COR-L47 (cell line): Measurements from ENCODE around the gene PKMYT1.

Source experiments
- DNase-seq: peaks from one replicate; lab custom pipeline; 2025; lab: John Stamatoyannopoulos, UW

PKMYT1 gene

DNA sequence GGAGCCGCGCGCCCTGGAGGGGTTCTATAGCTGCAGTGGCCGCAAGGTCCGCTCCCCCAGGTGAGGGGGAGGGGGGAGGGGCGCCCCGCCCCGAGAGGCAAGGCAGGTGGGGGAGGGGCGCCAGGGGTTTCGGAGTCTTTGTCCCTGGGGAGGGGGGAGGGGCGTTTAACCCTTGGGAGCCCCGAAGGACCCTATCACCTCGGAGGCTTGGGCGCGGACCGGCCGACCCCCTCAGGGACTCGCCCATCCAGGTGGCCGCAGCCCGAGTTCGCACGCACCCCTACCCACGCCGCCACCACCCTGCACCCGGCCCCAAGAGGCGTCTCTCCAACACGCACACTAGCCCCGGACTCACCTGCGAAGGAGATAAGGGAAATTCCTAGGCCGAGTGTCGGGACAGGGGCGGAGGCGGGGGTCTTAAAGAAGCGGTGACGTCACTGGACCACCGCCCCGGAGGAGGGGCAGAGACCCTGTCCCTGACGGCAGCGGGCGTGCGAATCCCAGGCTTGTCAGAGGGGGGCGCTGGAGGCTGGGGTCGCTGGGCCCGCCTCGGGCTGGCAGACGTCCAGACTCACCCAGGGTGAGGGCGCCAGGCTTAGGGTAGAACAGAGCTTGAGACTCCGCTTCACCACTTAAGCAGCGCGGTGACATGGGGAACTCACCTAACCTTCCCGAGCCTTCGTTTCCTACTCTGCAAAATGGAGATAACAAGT, 37.7 kb upstream of the PKMYT1 start, which contains the start of gene CLDN6:
CLDN6 (minus strand) TSS at position 390 of the 713 bp plus-strand sequence. CDS start 2,162 bp downstream, outside the sequence.
- no peak for DNase-seq

DNA sequence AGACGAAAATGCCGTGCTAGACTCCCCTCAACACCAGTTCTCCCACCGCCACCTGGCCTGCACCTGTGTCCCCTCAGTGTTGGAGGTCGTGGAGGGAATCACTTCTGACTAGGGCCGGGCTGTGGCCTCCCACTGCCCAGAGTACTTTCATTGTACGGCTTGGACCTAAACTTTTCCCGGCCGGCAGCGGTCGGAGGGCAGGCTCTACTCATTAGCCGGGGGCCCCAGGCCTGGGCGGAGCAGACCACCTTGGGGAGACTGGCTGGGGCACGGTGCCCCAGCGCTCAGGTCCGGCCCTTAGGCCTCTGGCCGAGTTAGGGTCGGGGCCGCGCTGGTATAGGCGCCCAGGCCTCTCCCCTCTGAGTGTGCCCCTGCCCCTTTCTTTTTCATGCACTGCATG, 37.1 kb upstream of the PKMYT1 start:
- DNase-seq = no peak

DNA sequence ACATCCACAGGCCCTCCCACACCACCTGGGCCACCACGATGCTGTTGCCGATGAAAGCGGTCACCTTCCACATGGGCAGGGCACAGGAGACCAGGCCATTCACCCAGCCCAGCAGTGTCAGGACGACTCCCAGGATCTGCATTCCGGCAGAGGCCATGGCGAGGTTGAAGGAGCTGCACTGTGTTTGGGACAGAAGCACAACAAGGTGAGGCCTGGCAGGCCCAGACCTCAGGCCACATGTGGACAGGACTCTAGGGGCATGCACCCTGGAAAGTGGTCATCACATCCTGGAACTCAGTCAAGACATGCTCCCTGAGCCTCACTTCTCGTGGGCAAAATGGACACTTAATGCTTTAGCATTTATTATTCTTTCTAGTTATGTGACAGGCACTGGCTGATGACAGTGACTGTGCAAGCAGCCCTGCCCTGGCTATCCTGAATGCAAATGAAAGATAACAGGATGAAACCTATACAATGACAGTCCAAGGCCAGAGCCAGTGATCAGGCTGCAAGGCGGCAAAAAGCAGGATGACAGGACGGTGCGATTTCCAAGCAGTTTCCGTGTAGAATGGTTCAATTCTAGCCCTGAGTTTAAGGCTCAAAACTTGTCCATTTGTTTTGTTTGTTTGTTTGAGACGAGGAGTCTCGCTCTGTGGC, 35.7 kb upstream of the PKMYT1 start:
- DNase-seq = no peak

DNA sequence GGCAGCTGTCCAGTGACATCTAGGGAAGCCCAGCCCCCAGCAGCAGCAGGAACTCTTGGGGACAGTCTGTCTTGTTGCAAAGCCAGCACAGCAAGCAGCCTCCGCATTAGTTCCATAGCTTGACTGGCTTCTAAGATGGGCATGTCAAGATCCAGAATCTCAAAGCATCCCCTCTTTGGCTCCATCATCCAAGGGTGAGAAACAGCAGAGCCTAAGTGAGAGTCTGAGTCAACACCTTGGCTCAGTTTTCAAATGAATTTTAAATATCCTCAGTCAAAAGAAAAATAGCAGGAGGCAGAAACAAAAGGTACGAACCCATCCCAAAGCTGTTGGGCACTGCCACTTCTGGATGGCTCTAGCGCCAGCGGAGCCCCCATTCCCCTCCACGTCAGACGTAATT, 34.7 kb upstream of the PKMYT1 start:
- no peak for DNase-seq

DNA sequence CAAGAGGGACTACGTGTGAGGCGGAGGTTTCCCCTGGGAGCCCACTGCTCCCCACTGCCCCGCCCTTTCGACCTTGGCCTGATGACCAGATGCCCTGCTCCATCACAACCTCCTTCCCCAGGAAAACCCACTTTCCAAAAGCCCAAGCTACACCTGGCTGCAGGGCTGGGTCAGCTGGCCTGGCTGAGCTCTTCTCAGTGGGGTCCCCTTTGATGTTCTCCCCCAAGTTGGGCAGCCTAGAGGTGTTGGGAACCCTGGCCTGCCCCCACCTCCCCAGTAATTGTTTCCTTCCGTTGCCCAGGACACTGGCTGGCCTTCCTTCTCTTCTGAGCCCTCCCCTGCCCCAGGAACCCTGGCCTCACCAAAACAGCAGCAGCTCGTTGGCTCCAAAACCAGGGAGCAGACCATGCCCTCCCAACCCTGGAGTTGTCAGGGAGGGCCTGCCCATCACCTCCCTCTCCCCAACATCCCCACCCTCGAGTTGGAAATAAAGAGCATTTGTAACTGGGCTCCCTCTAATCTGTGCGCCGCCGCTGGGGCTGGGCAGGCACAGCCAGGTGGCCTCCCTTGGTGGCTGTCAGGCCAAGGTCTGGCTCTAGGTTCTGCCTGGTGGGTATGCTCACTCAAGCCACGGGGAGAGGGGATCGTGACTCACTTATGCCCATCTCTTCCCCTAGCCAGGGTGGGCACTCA, 33.9 kb upstream of the PKMYT1 start:
- DNase-seq = no peak

DNA sequence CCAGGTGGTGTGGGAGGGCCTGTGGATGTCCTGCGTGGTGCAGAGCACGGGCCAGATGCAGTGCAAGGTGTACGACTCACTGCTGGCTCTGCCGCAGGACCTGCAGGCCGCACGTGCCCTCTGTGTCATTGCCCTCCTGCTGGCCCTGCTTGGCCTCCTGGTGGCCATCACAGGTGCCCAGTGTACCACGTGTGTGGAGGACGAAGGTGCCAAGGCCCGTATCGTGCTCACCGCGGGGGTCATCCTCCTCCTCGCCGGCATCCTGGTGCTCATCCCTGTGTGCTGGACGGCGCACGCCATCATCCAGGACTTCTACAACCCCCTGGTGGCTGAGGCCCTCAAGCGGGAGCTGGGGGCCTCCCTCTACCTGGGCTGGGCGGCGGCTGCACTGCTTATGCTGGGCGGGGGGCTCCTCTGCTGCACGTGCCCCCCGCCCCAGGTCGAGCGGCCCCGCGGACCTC, 33.3 kb upstream of the PKMYT1 start:
- no peak for DNase-seq

DNA sequence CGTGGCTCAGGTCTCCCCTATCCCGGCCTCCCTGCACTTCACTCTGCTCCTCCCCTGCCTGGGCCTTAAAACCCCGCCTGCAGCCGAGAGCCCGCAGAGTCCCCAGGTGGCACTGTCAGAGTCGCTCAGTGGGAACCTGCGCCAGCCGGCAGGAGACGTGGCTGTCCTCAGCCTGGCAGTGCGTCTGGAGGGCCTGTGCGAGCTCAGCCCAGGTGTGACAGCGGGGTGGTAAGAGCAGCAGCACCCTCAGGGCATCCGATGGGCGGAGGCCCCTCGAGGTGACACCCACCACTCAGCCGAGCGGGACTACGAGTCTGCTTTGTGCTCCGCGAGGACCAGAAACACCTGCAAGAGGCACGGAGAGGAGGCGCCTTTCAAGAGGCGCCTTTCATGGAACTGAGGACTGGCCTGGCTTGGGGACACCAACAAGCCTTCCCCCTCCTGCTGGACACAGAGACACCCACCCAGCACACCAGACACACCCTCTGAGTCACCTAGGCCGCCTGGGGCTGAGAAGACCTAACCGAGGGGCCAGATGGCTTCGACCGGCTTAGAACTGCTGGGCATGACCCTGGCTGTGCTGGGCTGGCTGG, 32.7 kb upstream of the PKMYT1 start, which contains the start of gene CLDN9:
CLDN9 (plus strand) TSS at position 96 of the 593 bp plus-strand sequence; CDS start at position 536, 440 bp downstream.
- peak; percentile 84 for DNase-seq

DNA sequence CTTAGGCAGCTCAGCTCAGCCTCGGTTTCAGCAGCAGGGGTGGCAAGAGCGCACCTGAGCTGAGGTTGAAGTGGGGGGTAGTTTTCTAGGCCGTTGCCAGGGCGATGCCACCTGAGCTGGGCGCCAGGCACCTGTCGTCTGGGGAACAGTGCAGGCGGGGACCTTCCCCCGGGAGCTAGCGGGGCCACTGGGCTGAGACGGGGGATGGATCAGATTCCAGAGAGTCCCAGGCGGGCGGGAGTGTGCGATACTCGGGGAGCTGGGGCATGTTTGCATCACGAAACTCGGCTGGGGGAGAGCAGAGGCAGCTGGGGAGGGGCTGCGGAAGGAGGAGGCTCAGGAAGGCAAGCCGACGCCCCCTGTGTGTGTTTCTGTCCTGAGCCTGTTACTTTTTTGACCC, 32.0 kb upstream of the PKMYT1 start:
- DNase-seq = peak; percentile 85

DNA sequence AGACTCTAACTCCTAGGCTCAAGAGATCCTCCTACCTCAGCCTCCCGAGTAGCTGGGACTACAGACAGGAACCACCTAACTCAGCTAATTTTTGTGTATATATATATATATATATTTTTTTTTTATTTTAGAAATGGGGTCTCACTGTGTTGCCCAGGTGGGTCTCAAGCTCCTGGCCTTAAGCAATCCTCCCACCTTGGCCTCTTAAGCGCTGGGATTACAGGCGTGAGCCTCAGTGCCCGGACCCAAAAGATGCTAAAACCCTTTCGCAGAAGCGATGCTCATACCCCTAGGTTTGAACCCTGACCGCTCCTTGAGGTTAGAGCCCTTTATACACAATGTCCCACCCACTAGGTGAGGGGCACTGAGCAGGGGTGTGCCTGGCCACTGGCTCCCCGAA, 30.3 kb upstream of the PKMYT1 start:
- no peak for DNase-seq

DNA sequence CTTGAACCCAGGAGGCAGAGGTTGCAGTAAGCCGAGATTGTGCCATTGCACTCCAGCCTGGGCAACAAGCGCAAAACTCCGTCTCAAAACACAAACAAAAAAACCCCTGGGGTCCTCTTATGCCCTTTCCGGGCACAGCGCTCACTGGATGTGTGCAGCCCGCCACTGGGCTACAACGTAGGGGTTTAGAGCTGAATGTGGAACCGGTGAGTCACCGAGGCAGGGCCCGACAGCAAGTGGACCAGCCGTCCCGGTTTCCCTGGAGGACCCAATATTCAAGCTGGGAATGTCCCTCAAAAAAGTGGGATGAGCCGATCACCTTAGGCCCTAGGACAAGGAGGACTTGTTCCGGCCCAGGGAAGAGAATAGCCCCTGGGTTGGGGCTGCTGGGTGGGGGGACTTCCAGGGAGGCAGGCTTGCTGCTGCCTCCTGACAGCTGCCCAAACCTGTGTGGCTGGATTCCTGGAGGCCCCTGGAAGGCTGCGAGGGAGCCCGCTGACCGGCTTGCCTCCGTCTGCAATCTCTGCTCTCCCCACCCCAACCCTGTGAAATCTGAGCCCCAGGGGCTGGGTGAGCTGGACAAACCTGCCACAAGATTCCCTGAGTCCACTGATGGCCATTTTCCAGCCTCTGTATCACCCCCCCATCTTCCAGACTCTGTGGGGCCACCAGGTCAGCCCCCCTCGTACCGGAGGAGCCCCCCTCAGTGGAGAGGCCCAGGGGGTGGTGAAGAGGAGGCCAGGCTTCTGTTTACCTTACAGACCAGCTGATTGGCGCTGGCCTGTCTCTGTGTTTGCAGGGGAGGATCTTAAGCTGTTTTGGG, 29.5 kb upstream of the PKMYT1 start:
- DNase-seq = no peak

DNA sequence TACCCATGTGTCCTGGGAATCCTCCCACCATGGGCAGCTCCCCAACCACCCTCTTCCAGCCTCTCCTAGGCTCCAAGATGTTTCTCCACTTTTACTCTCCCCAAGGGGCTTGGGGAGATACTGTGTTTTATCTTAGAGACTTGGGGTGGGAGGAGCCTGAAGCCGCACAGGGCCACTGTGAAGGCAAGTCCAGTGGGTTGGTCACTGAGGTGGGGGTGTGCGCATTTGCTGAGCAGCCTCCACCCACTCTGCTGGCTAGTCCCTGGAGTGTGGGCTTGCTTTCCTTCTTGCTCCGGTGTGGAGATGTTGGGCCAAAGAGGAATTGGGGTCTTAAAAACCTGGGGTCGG, 28.4 kb upstream of the PKMYT1 start:
- no peak for DNase-seq

DNA sequence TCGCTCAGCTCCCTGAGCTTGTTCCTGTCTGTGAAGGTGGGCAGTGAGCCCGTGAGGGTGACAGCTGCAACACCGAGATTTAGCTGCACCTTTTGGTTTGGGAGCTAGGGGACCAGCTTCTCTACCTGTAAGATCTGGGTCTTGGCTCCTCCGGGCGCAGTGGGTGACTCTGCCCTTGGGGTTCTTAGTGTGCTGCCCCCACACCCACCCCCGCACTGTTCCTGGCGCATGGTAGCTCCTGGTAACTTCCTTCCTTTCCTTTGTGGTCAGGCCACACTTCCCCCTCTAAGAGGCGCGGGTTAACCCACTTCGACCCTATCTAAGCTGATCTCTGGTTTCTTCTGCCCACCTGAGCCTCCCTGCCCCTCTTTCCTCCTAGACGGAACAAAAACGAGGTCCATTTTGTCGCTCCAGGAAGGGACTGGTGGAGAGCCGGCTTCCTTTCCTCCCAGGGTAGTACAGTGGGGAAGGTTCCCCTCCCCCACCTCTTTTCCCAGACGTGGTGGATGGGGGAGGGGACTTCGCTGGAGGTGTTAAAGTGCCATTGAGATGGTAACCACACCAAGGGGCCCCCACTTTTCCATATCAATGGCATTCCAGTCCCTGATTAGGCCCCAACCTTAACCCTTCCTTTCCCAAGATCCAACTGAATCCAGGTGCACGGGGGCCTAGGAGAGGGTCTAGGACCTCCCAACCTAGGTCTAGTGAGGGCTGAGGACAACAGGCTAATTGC, 27.9 kb upstream of the PKMYT1 start:
- no peak for DNase-seq

DNA sequence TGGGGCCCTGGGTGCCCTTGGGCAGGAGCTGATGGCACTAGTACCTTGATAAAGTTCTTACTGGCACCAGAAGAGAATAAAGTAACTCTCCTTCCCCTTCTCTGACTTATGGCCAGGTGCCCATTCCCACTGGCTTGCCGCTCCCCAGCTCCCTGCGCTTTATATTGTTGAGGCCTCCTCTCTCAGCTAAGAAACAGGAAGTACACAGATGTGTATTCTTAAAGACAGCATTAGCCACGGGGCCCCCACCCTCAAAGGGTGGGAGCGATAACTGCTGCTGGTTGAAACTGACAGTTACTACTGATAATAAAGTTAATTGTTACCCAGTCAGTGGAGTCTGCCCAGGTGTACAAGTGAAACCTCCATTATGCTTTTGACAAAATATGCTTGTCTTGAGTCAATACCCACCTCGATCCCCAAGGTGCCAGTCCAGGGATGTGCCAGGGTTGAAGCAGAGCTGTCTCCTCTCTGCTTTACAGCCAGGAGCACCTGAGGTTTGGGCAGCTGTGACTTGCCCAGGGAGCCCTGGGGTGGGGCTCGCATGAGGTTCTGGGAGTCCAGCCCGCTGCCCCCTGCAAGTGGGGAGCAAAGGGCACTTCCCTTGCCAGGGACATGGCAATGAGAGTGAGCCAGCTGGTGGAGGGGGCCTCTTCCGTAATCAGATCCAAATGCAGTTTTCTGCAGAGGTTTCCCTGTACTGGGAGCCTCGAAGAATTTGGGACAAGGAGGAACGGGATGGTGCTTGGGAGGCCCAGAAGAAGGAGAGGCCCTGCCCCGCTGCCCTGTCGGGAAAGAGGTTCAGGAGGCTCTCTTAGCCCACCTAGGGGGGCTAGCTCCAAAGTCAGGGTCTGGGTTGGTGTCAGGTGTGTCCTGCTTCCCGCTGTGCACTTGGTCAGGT, 27.1 kb upstream of the PKMYT1 start:
- no peak for DNase-seq

DNA sequence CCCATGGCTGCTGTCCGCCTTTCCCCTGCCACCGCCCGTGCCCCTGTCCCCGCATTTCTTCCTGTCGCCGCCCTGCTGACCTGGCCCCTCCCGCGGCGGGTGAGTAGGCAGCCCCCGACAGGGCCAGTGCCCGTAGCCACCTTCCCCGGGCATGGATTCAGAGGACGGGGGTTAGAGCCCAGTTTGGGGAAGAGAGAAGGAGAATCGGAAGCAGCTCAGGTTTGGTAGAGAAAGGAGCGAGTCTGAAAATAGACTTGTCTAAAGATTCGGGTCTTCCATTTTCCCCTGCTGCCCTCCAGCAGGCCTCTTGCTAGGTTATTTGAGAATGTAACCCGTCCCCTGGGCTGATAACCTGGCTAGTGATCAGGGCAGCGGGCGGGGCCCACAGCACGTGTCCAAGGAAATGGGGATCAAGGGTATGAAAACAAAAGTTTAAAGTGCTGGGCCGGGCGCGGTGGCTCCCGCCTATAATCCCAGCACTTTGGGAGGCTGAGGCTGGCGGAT, 24.6 kb upstream of the PKMYT1 start:
- no peak for DNase-seq

DNA sequence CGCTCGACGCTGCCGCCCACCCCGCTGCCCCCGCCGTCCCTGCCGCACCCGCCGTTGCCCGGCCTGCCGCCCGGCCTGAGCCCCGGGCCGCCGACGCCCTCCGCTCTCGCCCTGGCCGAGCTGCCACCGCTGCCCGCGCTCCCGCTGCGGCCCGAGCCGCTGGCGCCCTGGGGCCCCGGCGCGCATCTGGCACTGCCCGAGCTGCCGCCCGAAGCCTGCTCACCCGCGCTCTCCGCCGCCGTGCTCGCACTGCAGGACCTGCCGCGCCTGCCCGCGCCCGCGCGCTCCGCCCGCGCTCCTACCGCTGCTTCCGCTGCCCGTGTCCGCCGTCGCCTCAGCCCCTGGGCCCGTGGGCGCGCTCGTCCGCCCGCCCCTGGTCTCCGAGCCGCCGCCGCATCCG, 24.1 kb upstream of the PKMYT1 start:
- DNase-seq = no peak

DNA sequence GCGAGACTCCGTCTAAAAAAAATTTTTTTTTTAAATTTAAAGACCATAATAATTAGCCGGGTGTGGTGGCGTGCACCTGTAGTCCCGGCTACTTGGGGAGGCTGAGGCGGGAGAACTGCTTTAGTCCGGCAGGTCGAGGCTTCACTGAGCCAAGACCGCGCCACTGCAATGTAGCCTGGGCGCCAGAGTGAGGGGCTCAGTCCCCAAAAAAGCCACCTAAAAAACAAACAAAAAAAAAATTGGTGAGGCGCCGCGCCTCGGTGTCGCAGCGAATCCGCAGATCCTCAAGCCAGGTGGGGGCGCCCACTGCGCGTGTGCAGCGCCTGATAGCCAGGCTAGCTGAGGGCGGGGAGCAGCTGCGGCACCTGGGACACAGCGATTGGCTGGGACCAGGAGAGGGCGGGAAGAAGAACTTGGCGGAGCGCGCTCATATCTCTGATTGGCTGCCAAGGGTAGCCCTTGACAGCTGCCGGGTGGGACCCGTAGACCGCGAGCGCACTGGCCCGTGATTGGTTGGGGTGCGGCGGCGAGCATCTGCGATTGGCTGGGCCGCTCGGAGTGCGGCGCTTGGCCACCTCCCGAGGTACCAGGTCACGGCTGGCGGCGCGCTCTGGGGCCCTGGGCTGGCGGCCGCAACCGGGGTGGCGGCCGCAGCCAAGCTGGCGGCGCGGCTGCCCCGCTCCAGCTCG, 23.5 kb upstream of the PKMYT1 start:
- peak; percentile 99 for DNase-seq

DNA sequence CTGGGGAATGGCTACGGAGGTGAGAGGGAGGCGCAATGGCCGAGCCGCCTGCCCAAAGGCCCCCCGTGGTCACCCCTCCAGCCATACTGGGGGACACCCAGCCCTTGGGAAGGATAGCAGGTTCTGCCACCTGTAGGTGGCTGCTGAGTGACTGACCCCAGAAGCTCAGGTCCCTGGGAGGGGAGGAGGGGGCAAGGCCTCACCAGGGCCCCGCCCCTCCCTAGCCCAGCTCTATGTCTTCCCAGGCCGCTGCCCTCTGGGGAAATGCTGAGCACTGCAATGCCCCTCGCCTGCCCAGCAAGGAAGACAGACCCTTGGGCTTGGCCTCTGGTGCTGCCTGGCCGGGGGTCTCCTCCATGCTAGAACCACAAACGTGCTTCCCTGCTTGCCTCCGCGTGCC, 21.1 kb upstream of the PKMYT1 start:
- DNase-seq = no peak

DNA sequence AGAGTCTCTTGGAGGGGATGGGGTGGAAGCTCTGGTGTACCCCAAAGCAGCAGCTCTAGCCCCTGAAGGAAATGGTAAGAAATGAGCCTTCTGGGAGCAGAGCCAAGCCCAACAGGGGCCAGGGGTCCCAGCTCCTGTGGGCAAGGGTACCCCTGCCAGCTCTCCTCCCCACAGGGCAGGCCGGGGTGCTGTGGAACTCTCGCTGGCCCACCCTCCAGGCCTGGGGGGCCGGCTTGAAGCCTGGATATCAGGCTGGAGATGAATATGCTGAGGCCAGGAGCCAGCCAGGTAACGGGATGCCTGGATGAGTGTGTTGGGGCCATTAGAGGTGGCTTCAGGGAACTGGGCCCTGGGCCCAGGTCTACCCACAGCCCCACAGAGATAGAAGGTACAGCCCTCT, 20.3 kb upstream of the PKMYT1 start:
- DNase-seq = no peak

DNA sequence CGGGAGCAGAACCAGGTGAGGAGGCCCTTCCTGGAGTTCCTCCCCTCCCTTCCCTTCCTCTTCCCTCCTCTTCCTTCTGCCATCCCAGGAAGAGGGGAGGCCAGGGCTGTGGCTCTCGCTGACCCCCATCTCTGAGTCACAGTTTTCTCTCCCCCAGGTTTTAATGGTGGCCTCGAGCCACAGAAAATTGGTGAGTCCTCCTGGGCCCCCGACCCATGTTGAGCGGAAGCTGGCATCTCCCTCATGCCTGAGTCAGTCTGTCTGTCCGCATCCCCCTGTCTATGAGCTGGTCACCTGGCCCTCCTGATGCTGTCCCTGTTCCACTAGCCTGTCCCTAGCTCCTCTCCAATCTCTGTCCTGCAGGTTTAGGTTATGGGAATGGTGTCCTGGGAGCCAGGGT, 19.7 kb upstream of the PKMYT1 start:
- no peak for DNase-seq
